ENCODE data around the gene NFIC.

DNA sequence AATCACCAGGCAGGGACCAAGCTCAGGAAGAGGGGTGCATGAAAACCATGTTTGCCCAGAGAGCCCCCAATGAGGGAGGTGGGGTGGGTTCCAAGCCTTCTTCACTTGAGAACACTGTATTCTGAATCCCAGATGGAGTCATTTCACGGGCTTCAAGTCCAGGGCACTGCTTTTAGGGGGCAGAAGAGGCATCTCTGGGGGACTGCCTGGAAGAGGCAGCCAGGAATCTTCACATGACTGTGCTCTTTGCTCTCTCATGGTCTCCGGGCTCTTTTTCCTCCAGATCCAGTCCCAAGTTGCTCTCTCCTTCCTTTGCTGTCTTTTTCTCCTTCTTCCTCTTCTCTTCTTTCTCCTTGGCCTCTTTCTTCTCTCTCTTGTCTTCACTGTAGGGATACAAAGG is 108.2 kb downstream of the NFIC start:
- TF ChIP-seq CEBPB (IDR thresholded peaks at IDR 0.05) (no peak), EP300 (IDR thresholded peaks at IDR 0.05; ENCODE audit: borderline replicate concordance) (no peak), ZBTB7A (IDR thresholded peaks at IDR 0.05; ENCODE audit: low read depth) (no peak), EGR1 (IDR thresholded peaks at IDR 0.05) (no peak), CREB1 (IDR thresholded peaks at IDR 0.05; ENCODE audit: low read depth) (no peak), NFIC (IDR thresholded peaks at IDR 0.05) (no peak), TAF1 (IDR thresholded peaks at IDR 0.05; ENCODE audit: low read depth) (no peak), RAD21 (IDR thresholded peaks at IDR 0.05; ENCODE audit: low read depth) (no peak), TCF12 (IDR thresholded peaks at IDR 0.05; ENCODE audit: low read depth) (no peak)
- TF ChIP-seq, protein P1, sequence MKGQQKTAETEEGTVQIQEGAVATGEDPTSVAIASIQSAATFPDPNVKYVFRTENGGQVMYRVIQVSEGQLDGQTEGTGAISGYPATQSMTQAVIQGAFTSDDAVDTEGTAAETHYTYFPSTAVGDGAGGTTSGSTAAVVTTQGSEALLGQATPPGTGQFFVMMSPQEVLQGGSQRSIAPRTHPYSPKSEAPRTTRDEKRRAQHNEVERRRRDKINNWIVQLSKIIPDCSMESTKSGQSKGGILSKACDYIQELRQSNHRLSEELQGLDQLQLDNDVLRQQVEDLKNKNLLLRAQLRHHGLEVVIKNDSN (IDR thresholded peaks at IDR 0.05), result no peak
- TF ChIP-seq, protein P2, sequence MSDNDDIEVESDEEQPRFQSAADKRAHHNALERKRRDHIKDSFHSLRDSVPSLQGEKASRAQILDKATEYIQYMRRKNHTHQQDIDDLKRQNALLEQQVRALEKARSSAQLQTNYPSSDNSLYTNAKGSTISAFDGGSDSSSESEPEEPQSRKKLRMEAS (IDR thresholded peaks at IDR 0.05), result no peak
- TF ChIP-seq, protein P3, sequence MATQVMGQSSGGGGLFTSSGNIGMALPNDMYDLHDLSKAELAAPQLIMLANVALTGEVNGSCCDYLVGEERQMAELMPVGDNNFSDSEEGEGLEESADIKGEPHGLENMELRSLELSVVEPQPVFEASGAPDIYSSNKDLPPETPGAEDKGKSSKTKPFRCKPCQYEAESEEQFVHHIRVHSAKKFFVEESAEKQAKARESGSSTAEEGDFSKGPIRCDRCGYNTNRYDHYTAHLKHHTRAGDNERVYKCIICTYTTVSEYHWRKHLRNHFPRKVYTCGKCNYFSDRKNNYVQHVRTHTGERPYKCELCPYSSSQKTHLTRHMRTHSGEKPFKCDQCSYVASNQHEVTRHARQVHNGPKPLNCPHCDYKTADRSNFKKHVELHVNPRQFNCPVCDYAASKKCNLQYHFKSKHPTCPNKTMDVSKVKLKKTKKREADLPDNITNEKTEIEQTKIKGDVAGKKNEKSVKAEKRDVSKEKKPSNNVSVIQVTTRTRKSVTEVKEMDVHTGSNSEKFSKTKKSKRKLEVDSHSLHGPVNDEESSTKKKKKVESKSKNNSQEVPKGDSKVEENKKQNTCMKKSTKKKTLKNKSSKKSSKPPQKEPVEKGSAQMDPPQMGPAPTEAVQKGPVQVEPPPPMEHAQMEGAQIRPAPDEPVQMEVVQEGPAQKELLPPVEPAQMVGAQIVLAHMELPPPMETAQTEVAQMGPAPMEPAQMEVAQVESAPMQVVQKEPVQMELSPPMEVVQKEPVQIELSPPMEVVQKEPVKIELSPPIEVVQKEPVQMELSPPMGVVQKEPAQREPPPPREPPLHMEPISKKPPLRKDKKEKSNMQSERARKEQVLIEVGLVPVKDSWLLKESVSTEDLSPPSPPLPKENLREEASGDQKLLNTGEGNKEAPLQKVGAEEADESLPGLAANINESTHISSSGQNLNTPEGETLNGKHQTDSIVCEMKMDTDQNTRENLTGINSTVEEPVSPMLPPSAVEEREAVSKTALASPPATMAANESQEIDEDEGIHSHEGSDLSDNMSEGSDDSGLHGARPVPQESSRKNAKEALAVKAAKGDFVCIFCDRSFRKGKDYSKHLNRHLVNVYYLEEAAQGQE (IDR thresholded peaks at IDR 0.05; ENCODE audit: low read depth), result no peak

Data from Ishikawa (cell line).